ELR (cell line): Measurements from ENCODE around the gene HOXA10.

ENCODE experiments used
- DNase-seq: peaks from one replicate; pipeline ENCODE4 v3.0.0-alpha.2; 2015; ENCODE audit warnings: low read depth

Gene HOXA10

DNA sequence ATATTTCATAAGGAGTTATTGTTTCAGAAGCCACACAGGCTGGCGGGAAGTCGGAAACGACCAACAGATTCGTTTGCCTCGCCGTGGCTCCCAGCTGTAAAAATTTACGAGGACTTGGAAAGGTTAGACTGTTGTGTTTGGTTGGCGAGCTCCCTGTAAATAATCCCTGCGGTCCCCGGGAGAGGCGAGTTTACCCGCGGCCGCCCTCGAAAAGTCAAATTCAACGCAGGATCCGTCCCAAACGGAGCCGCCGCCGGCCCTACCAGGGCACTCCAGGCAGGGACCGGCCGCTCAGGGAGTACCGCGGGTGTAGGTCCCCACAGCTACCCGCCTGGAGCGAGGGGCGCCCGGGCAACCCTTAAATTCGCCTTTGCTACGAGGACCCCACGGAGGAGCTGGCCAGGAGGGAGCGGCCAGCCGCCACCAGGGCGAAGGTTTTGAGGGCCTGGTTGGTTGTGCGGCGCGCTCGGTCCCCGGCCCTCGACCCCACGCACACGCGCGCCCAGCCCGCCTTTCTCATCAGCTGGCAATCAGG, 8.1 kb downstream of the HOXA10 start:
- peak; percentile 57 for DNase-seq

DNA sequence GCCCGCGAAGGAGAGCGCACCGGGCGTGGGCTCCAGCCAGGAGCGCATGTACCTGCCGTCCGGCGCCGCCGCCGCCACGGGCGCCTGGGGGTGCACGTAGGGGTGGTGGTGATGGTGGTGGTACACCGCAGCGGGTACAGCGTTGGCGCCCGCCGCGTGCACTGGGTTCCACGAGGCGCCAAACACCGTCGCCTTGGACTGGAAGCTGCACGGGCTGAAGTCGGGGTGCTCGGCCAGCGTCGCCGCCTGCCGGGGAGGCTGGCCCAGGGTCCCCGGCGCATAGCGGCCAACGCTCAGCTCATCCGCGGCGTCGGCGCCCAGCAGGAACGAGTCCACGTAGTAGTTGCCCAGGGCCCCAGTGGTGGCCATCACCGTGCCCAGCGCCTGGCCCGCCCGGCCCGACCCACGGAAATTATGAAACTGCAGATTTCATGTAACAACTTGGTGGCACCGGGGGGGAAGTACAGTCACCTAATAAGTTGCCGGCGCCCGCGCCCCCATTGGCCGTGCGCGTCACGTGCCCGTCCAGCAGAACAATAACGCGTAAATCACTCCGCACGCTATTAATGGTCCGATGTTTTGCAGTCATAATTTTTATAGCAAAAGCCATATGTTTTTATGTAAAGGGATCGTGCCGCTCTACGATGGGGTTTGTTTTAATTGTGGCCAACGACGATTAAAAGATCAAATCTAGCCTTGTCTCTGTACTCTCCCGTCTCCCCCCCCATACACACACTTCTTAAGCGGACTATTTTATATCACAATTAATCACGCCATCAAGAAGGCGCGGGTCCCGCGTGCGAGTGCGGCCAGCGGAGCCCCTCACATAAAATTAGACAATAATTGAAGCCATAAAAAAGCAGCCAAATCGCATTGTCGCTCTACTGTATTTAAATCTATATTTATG, 8.8 kb downstream of the HOXA10 start, which contains the start of gene HOXA9:
TSS of gene HOXA9 (minus strand) at position 449 of the 907 bp plus-strand sequence. CDS start at position 369, 80 bp downstream.
- peak; percentile 73 for DNase-seq

DNA sequence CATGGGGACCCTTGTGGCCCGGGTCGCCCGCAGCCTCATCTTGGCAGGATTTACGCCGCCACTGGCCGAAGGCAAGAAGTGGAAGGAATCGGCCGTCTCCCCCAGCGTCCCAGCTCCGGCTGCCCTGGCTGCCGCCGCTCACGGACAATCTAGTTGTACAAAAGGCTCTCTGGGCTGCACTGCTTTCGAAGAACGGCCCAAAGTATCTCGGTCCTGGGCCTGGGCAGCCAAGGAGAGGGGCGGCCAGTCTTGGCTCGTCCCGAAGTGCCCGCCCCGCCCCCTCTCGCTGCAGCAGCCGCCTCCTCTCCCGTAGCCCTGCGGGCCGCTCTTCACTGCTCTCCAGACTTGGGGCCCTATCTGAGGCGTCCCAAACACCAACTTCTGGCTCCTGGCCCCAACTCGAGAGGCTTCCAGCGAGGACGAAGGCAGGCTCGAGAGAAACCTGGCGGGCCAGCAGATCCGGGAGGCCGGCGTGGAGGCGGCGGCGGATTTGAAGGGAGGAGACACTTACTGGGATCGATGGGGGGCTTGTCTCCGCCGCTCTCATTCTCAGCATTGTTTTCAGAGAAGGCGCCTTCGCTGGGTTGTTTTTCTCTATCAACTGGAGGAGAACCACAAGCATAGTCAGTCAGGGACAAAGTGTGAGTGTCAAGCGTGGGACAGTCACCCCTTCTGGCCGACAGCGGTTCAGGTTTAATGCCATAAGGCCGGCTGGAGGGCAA, 9.6 kb downstream of the HOXA10 start:
- no peak for DNase-seq

DNA sequence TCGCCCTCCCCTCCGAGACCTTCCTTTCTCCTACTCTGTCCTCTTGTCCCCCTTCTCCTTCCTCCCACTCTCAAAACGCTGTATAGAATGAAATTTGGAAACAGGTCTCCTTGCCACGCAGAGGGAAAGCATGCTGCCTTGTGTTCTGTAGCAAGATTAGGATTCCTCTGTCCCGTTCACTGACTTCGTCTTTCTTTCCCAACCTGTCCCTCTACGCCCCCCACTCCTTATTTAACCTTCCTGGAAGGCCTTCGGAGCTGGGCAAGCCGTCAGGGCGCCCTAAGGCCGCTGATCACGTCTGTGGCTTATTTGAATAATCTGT, 10.1 kb downstream of the HOXA10 start:
- DNase-seq: no peak

DNA sequence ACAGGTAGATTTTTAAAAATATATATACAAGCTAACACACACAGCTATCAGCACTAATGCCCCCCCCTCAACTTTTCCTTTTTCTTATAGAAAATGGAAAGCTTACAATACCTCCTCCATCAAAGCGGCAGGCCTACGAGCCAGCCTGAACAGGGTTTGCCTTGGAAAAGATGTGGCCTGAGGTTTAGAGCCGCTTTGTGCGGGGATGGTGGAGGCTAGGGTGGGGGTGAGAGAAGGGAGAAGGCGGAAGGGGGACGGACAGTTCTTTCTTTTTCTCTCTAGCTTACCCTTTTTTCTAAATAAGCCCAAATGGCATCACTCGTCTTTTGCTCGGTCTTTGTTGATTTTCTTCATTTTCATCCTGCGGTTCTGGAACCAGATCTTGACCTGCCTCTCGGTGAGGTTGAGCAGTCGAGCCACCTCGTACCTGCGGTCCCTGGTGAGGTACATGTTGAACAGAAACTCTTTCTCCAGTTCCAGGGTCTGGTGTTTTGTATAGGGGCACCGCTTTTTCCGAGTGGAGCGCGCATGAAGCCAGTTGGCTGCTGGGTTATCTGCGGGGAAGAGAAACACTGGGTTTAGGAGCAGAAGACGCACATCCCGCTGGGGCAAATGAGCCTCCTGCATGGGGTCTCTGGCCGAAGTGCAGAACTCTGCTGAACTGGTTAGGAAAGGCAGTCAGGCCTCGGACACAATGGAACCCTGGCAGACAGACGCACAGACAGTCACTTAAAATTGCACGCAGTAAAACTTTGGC, 10.7 kb downstream of the HOXA10 start:
- no peak for DNase-seq

DNA sequence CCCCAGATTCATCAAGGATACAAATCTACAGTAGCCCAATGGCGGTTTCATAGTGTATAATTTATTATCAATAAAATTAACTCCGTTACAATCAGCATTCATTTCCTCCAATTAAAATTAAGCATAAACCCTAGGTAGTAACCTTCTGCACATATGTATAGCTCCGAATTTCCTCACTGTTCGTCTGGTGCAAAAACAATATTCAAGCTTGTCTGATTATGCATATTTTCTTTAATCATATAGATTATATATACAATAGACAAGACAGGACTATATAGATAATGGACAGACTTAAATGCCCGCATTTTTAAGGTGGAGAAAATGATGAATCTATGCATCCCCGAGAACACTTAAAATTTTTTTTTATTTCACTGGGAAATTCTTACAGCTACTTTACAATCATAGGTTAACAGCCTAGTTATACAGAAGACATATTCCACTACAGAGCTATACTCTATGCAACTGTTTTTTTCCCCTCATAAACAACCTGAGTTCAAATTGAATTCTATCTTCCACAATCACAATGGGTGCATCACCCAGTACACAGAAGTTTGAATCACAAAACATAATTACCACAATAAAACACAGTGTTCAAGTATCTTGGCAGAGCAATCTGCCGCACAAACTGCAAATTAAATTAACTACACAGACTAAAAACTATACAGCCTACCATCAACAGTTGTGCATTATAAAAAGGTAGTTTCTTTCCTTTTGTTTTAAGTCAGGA, 11.4 kb downstream of the HOXA10 start:
- no peak for DNase-seq

DNA sequence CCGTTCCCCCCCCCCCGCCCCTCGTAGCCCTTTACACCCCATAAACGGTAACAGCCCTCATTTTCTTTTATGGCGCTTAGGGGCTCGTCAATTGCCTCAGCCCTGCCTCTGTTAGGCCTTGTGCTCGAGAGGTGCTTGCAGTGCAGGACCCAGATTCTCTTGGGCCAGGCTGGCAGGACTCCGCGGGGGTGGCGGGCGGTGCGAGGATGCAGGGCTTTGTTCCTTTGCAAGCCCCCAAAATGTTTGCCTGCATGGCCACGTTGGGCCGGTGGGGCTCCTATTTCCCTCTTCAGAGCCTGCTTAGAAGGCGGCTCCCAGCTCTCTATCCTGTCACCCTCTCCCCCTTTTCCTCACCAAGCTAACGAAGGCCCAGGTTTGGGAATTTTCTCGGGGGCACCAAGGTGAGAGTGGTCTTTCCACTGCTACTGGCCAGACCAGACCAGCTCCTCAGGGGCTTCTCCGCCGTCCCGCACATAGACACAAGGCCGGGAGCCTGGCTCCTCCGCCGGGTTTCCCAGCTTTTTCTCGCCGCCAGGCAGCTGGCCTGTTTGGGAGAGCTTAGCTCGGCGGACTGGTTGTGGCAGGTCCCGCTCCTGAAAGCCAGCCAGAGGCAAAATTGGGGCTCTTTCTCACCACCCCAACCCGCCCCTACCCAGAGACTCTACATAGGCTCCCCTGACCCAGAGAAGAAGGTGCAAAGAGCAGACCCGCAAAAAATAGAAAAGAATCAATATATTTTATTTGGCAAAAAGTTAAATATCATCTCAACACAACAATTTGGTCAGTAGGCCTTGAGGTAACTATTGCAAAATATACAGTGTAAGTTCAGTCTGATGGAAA, 12.2 kb downstream of the HOXA10 start:
- no peak for DNase-seq

DNA sequence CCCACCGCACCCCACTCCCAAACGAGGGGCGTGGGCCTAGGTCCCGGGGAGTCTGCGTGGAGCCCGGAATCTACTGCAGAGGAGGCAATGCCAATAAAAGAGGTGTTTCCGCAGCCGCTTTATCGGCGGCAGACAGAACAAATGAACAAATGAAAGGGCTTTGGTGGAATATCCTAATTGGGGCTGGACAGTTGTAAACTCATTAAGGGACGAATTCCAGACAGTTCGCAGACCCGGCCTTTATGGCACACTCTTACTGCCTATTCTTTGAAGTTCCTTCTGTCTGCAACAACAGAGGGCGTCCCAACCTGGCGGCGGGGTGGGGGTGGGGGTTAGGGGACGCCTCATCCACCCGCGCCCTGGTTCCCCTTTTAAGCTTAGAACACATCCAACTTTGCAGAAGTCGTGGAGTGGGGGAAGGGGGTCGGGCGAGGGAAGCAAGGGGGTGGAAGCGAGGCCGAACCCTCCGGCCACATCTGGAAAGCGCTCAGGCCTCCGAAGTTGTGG, 12.9 kb downstream of the HOXA10 start:
- no peak for DNase-seq

DNA sequence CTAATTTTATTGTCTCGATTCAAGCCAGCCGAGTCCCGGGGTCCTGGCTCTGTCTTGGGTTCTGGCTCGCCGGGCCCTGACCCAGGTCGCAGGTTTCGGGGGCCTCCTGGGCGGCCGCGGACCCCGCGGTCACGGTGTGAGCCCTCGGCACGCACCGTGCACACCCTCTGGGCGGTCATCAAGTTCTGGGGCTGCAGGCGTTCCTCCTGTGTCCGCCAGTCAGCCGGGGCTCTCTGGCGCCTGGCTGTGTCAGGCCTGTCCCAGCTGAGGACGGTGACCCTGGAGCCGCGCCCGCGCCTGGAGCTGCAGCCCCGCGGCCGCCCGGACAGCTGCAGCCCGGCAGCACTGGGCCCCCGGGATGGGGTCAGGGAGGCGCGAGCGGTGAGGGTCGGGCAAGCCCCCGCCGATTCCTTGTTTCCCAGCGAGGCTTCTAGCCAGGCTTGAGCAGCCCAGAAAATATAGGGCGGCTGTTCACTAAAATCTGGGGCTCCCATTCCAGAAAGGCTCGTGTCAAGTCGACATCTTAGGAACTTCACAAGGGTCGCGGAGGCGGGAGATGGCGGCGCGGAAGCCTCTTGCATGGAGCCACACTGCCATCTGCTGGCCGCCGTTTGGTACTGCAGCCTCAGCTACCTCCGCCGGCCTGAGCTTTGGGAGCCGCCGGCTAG, 13.4 kb downstream of the HOXA10 start:
- peak; percentile 90 for DNase-seq

DNA sequence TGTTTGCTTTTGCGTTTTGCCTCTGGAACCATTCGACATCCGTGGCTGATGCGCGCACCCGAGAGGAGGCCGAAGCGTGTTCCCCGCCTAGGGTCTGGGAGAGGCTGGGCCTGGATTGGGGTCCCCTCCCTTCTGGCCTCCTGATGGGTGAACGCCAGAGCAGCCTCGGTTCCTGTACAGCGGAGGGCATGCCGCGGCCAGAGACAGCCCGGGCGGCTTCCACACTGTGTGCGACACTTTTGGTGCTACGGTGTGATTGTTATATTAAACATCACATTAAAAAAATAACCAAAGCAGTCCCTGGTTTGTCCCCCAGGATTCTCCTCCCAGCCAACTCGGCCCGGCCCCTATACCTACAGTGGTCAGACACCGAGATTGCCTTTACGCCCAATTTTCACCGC, 14.0 kb downstream of the HOXA10 start:
- DNase-seq: no peak

DNA sequence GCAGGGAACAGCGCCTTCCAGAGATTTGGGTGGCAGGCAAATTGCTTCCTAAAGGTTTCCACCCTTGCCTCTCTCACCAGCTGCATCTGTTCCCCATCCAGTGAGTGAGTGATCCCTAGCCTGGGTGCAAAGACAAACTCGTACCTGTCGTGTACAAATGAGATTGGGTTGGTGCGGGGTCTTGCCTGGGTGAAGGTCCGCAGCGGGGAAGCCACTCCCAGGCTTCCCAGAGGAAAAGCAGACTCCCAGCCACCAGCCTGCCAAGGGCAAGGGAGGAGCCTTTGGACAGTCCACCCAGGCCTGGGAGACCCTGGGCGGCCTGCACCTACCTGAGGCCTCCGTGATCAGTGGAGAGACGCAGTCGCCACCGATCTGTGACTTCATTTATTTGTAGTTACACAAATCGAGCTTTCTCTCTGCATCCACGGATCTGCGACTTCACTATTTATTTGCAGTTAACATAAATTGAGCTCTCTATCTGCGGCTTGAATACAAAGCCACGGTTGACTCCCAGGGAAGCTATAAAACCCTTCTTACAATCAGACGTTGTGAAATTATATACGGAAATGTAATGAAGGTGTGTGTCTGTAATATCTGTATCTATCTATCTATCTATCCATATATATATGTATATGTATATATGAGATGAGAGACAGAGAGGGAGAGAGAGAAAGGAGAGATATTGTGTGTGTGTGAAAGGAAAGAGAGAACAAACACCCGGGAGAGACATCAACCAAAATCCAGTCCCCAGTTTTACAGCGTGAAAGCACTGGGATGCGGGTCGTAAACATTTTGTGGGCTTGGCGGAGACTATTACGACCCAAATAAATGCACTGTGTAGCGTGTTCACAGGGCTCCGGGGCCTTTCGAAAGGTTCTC, 14.6 kb downstream of the HOXA10 start:
- no peak for DNase-seq

DNA sequence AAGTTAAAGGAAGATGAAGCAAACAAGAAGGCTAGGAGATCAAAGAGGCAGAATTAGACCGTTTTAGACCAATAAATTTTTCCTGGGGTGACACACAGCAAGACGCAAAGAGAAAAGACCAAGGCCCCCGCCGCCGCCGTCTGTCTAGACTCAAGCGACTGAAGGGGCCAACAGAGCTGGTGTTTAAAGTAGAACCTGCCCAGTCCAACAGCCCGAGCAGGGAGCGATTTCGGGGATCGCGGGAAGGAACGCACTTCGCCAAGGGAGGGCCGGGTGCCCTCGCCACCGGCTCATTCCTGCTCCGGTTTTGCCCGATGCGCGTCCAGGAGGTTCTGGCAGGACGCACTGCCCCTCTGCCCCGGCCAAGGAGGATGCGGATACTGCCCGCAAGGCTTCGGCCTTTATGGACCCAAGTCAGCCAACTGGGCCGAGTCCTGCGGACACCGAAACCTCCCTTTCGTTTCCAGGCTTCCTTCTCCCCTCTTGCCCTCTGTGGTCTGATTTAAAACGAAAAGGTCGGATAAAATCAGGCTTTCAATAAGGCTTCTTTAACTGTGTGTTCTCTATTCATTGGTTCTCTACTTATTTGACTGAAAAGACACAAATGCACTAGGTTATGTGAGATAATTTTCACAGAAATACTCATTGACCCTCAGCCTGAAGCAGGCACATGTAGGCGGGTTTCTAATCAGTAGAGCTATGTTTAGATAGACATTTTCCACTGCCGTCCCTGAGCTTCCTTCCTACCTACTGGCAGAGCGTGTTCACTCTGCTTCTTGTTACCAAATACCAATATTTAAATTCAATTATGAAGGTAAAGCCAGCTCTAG, 15.5 kb downstream of the HOXA10 start:
- no peak for DNase-seq

DNA sequence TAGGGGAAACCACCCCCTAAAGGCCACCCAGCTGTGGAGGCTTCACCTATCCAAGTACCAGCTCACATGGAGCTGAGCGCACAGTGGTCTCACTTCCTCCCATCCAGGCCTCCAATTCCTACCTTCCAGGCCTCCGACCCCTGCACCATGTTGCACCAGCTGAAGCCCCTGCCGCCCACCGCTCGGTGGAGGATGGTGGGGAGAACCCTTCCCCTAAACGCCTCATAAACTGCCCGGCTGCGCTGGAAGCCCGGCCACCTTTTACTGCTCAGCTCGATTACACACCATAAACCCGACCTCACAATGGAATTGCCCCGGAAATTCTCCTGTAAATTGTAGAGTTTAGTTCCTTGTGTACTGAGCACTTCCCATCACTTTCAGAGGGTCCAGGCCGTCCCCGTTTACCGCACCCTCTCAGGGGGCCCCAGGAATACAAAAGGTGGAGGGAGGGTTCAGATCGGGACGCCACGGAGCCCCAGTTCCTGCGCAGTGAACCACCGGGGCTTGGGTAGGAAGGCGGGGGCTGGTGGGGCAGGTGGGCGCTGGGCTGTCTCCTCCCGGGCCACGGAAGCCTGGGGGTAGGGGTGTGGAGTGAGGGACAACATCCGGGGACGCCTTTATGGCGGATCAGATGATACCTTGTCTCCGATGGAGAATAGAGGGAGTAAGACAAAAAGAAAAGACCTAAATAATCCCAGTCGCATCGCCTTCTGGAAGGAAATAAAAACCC, 16.3 kb downstream of the HOXA10 start:
- DNase-seq: no peak

DNA sequence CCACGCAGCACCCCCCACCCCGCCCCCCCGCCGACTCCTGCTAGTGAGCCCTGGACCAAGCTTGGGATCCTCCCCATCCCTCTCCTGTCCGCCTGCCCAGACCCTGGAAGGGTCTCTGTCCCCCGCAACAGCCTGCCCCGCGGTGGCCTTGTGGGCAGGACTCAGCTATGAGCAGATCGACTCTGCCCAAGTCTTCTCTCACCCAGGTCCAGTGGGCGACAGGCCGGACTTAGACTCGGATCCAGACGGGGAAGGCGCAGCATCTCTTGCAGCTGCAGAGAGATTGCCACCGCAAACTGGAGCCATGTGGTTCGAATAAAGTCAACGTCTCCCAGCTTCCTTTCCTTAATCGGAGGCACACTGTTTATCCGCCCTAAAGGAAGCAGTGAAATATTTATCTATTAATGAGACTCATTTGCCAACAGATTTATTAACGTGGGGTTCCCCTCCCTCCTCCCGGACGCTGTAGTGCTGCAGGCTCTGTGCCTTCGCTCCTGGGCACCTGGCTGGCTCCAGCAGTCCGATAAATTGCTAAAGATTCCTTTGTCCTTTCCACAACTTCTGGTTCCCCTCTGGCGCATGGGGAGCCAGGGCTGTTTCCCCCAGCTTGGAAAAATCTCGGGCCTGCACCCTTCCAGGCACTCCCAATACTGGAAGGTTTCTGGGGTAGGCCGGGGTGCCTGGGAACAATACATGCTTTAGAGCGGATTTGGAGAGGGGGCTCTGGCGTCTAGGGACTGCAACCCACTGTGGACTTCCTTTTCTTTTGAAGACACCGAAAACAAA, 17.0 kb downstream of the HOXA10 start:
- no peak for DNase-seq

DNA sequence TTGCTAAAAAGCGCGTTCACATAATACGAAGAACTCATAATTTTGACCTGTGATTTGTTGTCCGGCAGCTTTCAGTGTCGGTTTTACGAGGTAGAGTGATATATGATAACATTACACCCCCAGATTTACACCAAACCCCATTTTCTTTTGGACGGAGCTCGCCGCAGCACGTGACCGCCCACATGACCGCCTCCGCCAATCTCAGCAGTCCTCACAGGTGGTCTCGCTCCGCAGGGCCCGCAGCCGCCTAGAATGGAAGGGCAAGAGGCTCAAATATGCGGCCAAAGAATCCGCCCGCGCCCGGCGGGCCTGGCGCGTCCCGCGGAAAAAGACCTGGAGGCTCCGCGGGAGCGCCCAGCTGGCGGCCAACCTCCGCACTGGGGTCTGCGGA, 17.6 kb downstream of the HOXA10 start, which contains the start of gene HOXA7:
TSS of gene HOXA7 (minus strand) at position 168 of the 391 bp plus-strand sequence. CDS start at position 38, 130 bp downstream.
- peak; percentile 87 for DNase-seq

DNA sequence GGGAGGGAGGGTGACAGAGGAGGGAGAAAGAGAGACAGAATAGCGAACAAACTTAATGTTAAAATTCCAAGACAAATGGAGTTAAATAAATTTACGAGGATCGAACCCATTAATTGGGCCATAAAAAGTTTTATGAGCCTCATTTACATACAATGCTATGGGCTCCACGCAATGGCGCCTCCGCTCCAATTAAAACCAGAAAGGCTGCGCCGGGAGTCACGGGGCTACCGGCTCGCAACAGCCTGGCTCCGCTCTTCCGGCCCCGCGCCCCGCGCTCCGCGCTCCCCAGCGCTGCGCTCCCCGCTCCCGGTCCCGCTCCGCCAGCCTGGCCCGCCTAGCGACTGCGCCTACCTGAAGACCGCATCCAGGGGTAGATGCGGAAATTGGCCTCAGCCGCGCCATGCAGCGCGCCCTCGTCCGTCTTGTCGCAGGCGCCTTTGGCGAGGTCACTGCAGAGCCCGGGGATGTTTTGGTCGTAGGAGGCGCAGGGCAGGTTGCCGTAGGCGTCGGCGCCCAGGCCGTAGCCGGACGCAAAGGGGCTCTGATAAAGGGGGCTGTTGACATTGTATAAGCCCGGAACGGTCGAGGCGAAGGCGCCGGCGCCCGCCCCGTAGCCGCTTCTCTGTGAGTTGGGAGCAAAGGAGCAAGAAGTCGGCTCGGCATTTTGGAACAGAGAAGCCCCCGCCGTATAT, 18.2 kb downstream of the HOXA10 start:
- DNase-seq: peak; percentile 58
